B cell (primary cell): ENCODE data around the gene ZNF160. TPM values are rescaled to one million over a fixed set of nuclear protein-coding genes. Genes with fewer than 3 reads are reported as not detected.

Experiments used
- ATAC-seq: fragments of 200-7000 bp; cut with Tn5 transposase; one replicate; pipeline ENCODE4 v1.10.0; 2021; ENCODE audit warnings: low read depth, mild to moderate bottlenecking, moderate number of reproducible peaks, moderate library complexity
- CTCF ChIA-PET: fragments of 350-600 bp; sonication (Branson Sonifier 250); formaldehyde crosslinking; loops from one replicate; lab custom pipeline; 2021; ENCODE audit warnings: antibody characterized with exemption, inconsistent platforms; lab: Charles Lee
- POLR2A ChIA-PET: fragments of 350-600 bp; sonication (Branson Sonifier 250); formaldehyde crosslinking; loops from one replicate; lab custom pipeline; 2021; ENCODE audit warnings: antibody characterized with exemption; lab: Charles Lee
- DNase-seq: peaks from one replicate; pipeline ENCODE4 v3.0.0; 2013
- H2AFZ ChIP-seq: 2 replicates; pipeline ENCODE4 v1.6.1; 2012; ENCODE audit warnings: mild to moderate bottlenecking, low read depth, low read length; ENCODE audit not compliant: insufficient read depth, poor library complexity, severe bottlenecking
- H3K27ac ChIP-seq, 2 donors: 1 replicate in 1 of 2; 2 replicates in 1 of 2; pipeline ENCODE4 v1.5.1; 2012 to 2013; ENCODE audit warnings: low read length in 2 of 2, mild to moderate bottlenecking in 2 of 2, moderate library complexity in 1 of 2
- H3K27me3 ChIP-seq, 4 experiments: fragments of 200-600 bp in 1 of 4; sonication (generic) in 1 of 4; replicated peaks in 1 of 4; 1 replicate in 2 of 4; 2 replicates in 2 of 4; pipeline versions ENCODE4 v1.6.1 to v1.7.0; 2013 to 2016; ENCODE audit warnings: low read length in 3 of 4, mild to moderate bottlenecking in 2 of 4, mixed read lengths in 1 of 4, moderate library complexity in 1 of 4; ENCODE audit not compliant: insufficient read depth in 4 of 4, control insufficient read depth in 3 of 4; ENCODE audit errors: control extremely low read depth in 1 of 4
- H3K36me3 ChIP-seq, 2 experiments: replicated peaks in 1 of 2; 1 replicate in 1 of 2; 2 replicates in 1 of 2; pipeline versions ENCODE4 v1.6.1 to v1.7.1; 2013; ENCODE audit warnings: low read length in 1 of 2; ENCODE audit not compliant: insufficient read depth in 2 of 2, control insufficient read depth in 1 of 2; ENCODE audit errors: control extremely low read depth in 1 of 2, extremely low read depth in 1 of 2
- H3K4me1 ChIP-seq, 2 donors: fragments of 200-600 bp in 1 of 2; sonication (generic) in 1 of 2; 1 replicate in 1 of 2; 2 replicates in 1 of 2; pipeline versions ENCODE4 v1.5.1 to v1.6.1; 2013 to 2017; ENCODE audit warnings: low read length in 2 of 2; ENCODE audit not compliant: control insufficient read depth in 2 of 2, insufficient read depth in 2 of 2
- H3K4me2 ChIP-seq: replicated peaks from 2 replicates; pipeline ENCODE3; 2012; ENCODE audit warnings: mild to moderate bottlenecking, low read depth, low read length; ENCODE audit not compliant: poor library complexity, severe bottlenecking
- H3K4me3 ChIP-seq, 5 experiments: fragments of 200-600 bp in 1 of 5; sonication (generic) in 1 of 5; 1 replicate in 3 of 5; 2 replicates in 2 of 5; pipeline versions ENCODE4 v1.5.1 to v1.7.0; 2011 to 2016; ENCODE audit warnings: low read length in 4 of 5, mild to moderate bottlenecking in 4 of 5, low read depth in 2 of 5, control low read depth in 1 of 5, moderate library complexity in 1 of 5; ENCODE audit not compliant: insufficient read depth in 1 of 5; ENCODE audit errors: control extremely low read depth in 1 of 5, extremely low read depth in 1 of 5
- H3K79me2 ChIP-seq: fragments of 200-600 bp; sonication (generic); one replicate; pipeline ENCODE4 v1.6.0; 2016; ENCODE audit warnings: low read length; ENCODE audit not compliant: control insufficient read depth, insufficient read depth
- H3K9ac ChIP-seq: fragments of 200-600 bp; sonication (generic); 2 replicates; pipeline ENCODE4 v1.6.1; 2017; ENCODE audit warnings: mild to moderate bottlenecking, low read length, moderate library complexity
- H3K9me3 ChIP-seq, 3 donors: one replicate each; pipeline versions ENCODE4 v1.6.1 to v1.7.1; 2013; ENCODE audit warnings: low read length in 2 of 3; ENCODE audit not compliant: control insufficient read depth in 2 of 3, insufficient read depth in 1 of 3; ENCODE audit errors: control extremely low read depth in 1 of 3
- H4K20me1 ChIP-seq: 2 replicates; pipeline ENCODE4 v1.6.0; 2012; ENCODE audit warnings: mild to moderate bottlenecking, low read length; ENCODE audit not compliant: insufficient read depth, control insufficient read depth, poor library complexity, severe bottlenecking
- H3K27ac Mint-ChIP-seq: one replicate; pipeline ENCODE4 v1.8.0; 2021; ENCODE audit warnings: mixed read lengths
- H3K27me3 Mint-ChIP-seq: one replicate; pipeline ENCODE4 v1.8.0; 2021; ENCODE audit warnings: mixed read lengths
- H3K4me1 Mint-ChIP-seq: one replicate; pipeline ENCODE4 v1.8.0; 2021; ENCODE audit warnings: mixed read lengths
- H3K4me3 Mint-ChIP-seq: one replicate; pipeline ENCODE4 v1.8.0; 2021; ENCODE audit warnings: mixed read lengths
- H3K9me3 Mint-ChIP-seq: one replicate; pipeline ENCODE4 v1.8.0; 2022; ENCODE audit warnings: mixed read lengths; ENCODE audit not compliant: insufficient read depth
- CTCF ChIP-seq: fragments of 200-600 bp; IDR thresholded peaks from one replicate; pipeline ENCODE4 v1.8.0; 2022; ENCODE audit warnings: antibody characterized with exemption, mild to moderate bottlenecking
- EZH2 ChIP-seq: IDR thresholded peaks from 2 replicates; pipeline ENCODE4 v1.6.1; 2012; ENCODE audit warnings: borderline replicate concordance, low read depth, mild to moderate bottlenecking, moderate library complexity, low read length; ENCODE audit not compliant: insufficient read depth, poor library complexity, severe bottlenecking
- WGBS: methylation state at CpG from one replicate; pipeline ENCODE4 v1.1.5; 2013; ENCODE audit warnings: missing lambda C conversion rate; ENCODE audit not compliant: insufficient coverage; 5-methylcytosine and 5-hydroxymethylcytosine counted together
- intact Hi-C: fragments of 100-400 bp; cut with micrococcal nuclease; formaldehyde crosslinking; loops from one replicate; pipeline ENCODE4 v1.10.0; 2022
- polyA plus RNA-seq: library from polyadenylated mRNA; depleted of rRNA; stranded (reverse); fragments of >200 nt; gene quantifications from 2 replicates; pipeline ENCODE4 v1.2.3, GENCODE V29; 2012
- total RNA-seq, 2 donors: library from RNA; stranded (reverse); fragments of 120-200 nt in 1 of 2; gene quantifications; 1 replicate in 1 of 2; 2 replicates in 1 of 2; pipeline versions ENCODE4 v1.2.3 to v1.2.4, GENCODE V29; 2013 to 2022

Gene ZNF160
- total and polyA plus RNA-seq, 2 donors (not counting 1 experiment from before 2014, with no cell fraction given): 49.9 to 87.8 TPM

GRCh38 chr19:53041366-53041765 is 61.9 kb downstream of the ZNF160 start:
- Histone ChIP-seq H3K36me3 (no peaks in the 10 kb centered on the region), H3K9ac (no peak overlapping the region), H3K4me2 (no peak overlapping the region), H3K27me3 (peaks cover 0 to 12% (median 0%) of the 10 kb centered on the region in 4 experiments), H3K4me1 (peaks cover 0 to 3% of the 10 kb centered on the region in 2 donors), H3K27ac (no peak overlapping the region), H3K79me2 (no peaks in the 10 kb centered on the region), H3K4me3 (no peak overlapping the region), H3K9me3 (peaks cover 0 to 54% (median 15%) of the 10 kb centered on the region in 3 donors), H2AFZ (no peak overlapping the region), H4K20me1 (no peaks in the 10 kb centered on the region)
- peaks cover 14% of the 10 kb centered on the region for H3K9me3 Mint-ChIP-seq
- peaks cover 6% of the 10 kb centered on the region for H3K27me3 Mint-ChIP-seq
- POLR2A ChIA-PET: no interaction called here
- ATAC-seq (no peak), DNase-seq (no peak)
- TF ChIP-seq EZH2 (no peak), CTCF (no peak)
- no peak overlapping the region for H3K27ac Mint-ChIP-seq
- no CpG with 5 or more reads among the region's 1 CpG for WGBS
- no peak overlapping the region for H3K4me3 Mint-ChIP-seq
- CTCF ChIA-PET: no interaction called here
- no peaks in the 10 kb centered on the region for H3K4me1 Mint-ChIP-seq
- intact Hi-C loops: no loop called here

- Mint-ChIP-seq H3K4me3 (peak overlapping the region; percentile 24), H3K4me1 (no peaks in the 10 kb centered on the region), H3K27me3 (peaks cover 10% of the 10 kb centered on the region), H3K27ac (no peak overlapping the region), H3K9me3 (peaks cover 16% of the 10 kb centered on the region)
- WGBS: 36% methylated on average over 37 of the region's 52 CpGs
- no peaks in the 10 kb centered on the region for H4K20me1 ChIP-seq
- ChIA-PET POLR2A (no interaction called here), CTCF (no interaction called here)
- H3K9ac ChIP-seq: peak overlapping the region; percentile 53
- peak overlapping the region; percentile 57 for H3K4me2 ChIP-seq
- TF ChIP-seq EZH2: no peak
- no peak for TF ChIP-seq CTCF
- H3K79me2 ChIP-seq: no peaks in the 10 kb centered on the region
- peak overlapping the region in 4 of 5 experiments; percentile 31 to 49 (median 41) for H3K4me3 ChIP-seq
- ATAC-seq (no peak), DNase-seq (peak; percentile 8)
- no peak overlapping the region for H3K27ac ChIP-seq
- H3K27me3 ChIP-seq: peaks cover 0 to 12% (median 0%) of the 10 kb centered on the region in 4 experiments
- peaks cover 0 to 47% (median 15%) of the 10 kb centered on the region in 3 donors for H3K9me3 ChIP-seq
- H3K4me1 ChIP-seq: peaks cover 0 to 3% of the 10 kb centered on the region in 2 donors
- no peaks in the 10 kb centered on the region for H3K36me3 ChIP-seq
- H2AFZ ChIP-seq: peak overlapping the region; percentile 74
- intact Hi-C loops: no loop called here
Observed at GRCh38 chr19:53037101-53038097, 65.8 kb downstream of the ZNF160 start.
